Measurements from ENCODE around the gene PAPLN. TPM values are rescaled to one million over a fixed set of nuclear protein-coding genes. Genes with fewer than 3 reads are reported as not detected.

The PAPLN gene
- total RNA-seq, 1 donor from 2014 or later = 20.2 TPM

GRCh38 chr14:73277376-73277775, 40.1 kb downstream of the PAPLN start:
- TF ChIP-seq CTCF (IDR thresholded peaks at IDR 0.05) = no peak
- DNase-seq = no peak
- H3K9me3 ChIP-seq = no peaks in the 10 kb centered on the region
- no peak overlapping the region for H3K27ac ChIP-seq
- no peak overlapping the region for H3K4me3 ChIP-seq
- H3K36me3 ChIP-seq = peaks cover 91% of the 10 kb centered on the region
- no peaks in the 10 kb centered on the region for H3K4me1 ChIP-seq
- H3K27me3 ChIP-seq = no peaks in the 10 kb centered on the region
- intact Hi-C loops (cut with DNase I) = no loop called here
- no peak for ATAC-seq

- no peaks in the 10 kb centered on the region for H3K4me1 ChIP-seq
- no peak overlapping the region for H3K4me3 ChIP-seq
- intact Hi-C loops (cut with DNase I) = no loop called here
- H3K36me3 ChIP-seq = peaks cover 91% of the 10 kb centered on the region
- H3K9me3 ChIP-seq = no peaks in the 10 kb centered on the region
- no peak for ATAC-seq
- H3K27ac ChIP-seq = no peak overlapping the region
- TF ChIP-seq CTCF (IDR thresholded peaks at IDR 0.05) = no peak
- no peaks in the 10 kb centered on the region for H3K27me3 ChIP-seq
- no peak for DNase-seq
Measured at GRCh38 chr14:73280903-73281302, 43.6 kb downstream of the PAPLN start.

GRCh38 chr14:73283608-73284379, 46.5 kb downstream of the PAPLN start:
- peaks cover 89% of the 10 kb centered on the region for H3K36me3 ChIP-seq
- H3K4me3 ChIP-seq = no peak overlapping the region
- intact Hi-C loops (cut with DNase I) = no loop called here
- no peaks in the 10 kb centered on the region for H3K9me3 ChIP-seq
- no peak for TF ChIP-seq CTCF (IDR thresholded peaks at IDR 0.05)
- no peaks in the 10 kb centered on the region for H3K27me3 ChIP-seq
- DNase-seq = no peak
- ATAC-seq = no peak
- H3K4me1 ChIP-seq = no peaks in the 10 kb centered on the region
- no peak overlapping the region for H3K27ac ChIP-seq

GRCh38 chr14:73285979-73286378, 48.7 kb downstream of the PAPLN start:
- intact Hi-C loops (cut with DNase I) = no loop called here
- H3K36me3 ChIP-seq = peaks cover 68% of the 10 kb centered on the region
- no peak for TF ChIP-seq CTCF (IDR thresholded peaks at IDR 0.05)

GRCh38 chr14:73286598-73286997, 49.3 kb downstream of the PAPLN start:
- intact Hi-C loops (cut with DNase I) = no loop called here
- no peak for TF ChIP-seq CTCF (IDR thresholded peaks at IDR 0.05)
- H3K27me3 ChIP-seq = no peaks in the 10 kb centered on the region
- peaks cover 65% of the 10 kb centered on the region for H3K36me3 ChIP-seq
- no peak overlapping the region for H3K27ac ChIP-seq
- ATAC-seq (no peak), DNase-seq (no peak)
- no peaks in the 10 kb centered on the region for H3K4me1 ChIP-seq
- no peaks in the 10 kb centered on the region for H3K9me3 ChIP-seq
- H3K4me3 ChIP-seq = no peak overlapping the region

More at GRCh38 chr14:73285979-73286378, 48.7 kb downstream of the PAPLN start:
- no peak overlapping the region for H3K4me3 ChIP-seq
- H3K4me1 ChIP-seq = no peaks in the 10 kb centered on the region
- H3K27me3 ChIP-seq = no peaks in the 10 kb centered on the region
- DNase-seq (no peak), ATAC-seq (no peak)
- H3K27ac ChIP-seq = no peak overlapping the region
- no peaks in the 10 kb centered on the region for H3K9me3 ChIP-seq
